GM19193 (cell line): Measurements from ENCODE around the gene PYURF.

Source experiments
- POLR2A ChIP-seq: IDR thresholded peaks from 4 replicates; pipeline ENCODE4 v1.6.1; 2011; ENCODE audit not compliant: insufficient read depth, insufficient read length; ENCODE audit errors: extremely low read depth

The PYURF gene

DNA sequence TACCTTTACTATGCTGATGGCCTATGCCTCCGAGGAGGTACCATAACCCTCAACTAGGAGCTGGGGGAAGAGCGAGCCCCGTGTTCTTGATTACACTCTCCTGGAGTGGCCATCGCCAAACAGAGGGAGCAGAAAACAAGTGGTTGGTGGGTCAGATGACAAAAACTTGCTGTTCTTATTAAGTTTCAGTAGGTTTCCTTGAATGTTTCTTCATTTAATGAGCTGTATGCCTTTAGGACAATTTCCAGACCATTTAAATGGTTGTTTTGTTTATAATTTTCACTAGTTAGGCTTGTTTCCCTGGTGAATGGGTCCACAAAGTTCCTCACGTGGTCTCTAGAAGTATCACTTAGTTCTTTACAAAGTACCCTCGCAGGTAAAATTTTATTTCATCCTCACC, 4.7 kb downstream of the PYURF start:
- no peak for TF ChIP-seq POLR2A

DNA sequence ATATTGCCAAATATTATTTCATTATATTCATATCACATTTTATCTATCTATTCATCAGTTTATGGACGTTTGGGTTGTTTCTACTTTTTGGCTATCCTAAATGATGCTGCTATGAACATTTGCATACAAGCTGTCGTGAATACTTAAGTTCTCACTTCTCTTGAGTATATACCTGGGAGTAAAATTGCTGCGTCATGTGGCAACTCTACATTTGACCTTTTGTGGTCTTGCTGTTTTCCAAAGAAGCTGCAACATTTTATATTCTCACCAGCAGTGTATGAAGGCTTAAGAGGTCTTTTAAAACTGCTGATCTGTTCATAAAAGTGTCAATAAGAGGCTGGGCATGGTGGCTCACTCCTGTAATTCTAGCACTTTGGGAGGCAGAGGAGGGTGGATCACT, 5.8 kb downstream of the PYURF start:
- TF ChIP-seq POLR2A, result no peak

DNA sequence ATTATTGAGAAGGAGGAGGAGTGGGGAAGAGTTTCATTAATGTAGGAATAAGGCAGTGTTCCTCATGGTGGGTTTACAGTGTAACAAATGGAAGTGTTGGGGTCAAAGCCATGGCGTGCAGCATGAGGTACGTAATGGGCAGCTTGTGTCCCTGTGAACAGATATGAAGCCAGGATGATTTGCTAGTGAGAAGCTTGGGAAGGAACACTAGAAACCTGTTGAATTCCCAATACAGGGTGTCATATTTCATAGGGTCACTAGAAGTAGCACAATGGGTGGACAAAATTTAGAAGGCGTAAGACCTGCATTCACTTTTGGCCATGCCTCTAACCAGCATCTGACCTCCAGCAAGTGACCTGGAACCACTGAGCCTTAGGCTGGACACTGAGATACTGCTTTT, 6.8 kb downstream of the PYURF start:
- TF ChIP-seq POLR2A, result no peak

DNA sequence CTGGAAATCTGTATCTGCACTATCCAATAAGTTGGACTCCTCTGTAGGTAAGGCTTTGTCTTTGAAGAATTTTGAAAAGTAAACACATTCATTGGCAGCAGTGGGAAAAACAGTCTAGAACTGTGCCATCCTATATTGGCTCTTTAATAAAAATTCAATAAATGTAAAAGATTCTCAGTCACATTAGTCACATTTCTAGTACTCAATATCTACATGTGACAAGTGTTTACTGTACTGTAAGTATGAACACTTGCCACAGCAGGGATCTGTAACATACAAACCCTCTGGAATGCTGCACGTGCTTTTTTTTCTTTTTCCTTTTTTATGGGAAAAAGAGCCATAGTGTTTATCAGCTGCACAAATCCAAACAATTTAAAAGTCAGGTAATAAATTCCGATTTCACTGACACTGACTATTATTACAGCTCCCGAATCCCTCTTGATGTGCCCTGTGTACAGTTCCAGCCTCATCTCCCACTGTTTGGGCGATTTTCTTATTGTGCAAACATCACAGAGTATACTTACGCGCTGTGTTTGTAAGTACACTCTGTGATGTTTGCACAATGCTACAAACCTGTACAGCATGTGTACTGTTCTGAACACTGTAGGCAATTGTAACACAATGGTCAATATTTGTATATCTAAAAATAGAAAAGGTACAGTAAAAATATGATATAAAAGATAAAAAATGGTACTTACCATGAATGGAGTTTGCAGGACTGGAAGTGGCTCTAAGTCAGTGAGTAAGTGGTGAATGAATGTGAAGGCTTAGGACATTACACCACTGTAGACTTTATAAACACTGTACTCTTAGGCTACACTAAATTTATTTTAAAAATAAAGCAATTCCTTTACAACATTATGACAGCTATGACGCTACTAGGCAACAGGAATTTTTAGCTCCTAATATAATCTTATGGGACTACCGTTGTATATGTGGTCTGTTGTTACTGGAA, 8.7 kb downstream of the PYURF start:
- no peak for TF ChIP-seq POLR2A

DNA sequence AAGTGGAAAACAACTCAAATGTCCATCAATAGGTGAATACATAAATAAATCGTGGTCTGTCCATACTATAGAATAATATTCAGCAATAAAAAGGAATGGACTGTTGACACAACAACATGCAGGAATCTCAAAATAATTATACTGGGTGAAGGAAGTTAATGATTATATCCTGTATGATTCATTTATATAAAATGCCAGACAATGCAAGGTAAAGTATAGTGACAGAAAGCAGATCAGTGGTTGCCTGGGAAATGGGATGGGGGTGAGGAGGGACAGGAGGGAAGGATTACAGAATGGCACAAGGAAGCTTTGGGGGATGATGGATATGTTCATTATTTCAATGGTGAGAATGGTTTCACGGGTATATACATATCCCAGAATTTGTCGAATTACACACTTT, 12.3 kb downstream of the PYURF start:
- no peak for TF ChIP-seq POLR2A

DNA sequence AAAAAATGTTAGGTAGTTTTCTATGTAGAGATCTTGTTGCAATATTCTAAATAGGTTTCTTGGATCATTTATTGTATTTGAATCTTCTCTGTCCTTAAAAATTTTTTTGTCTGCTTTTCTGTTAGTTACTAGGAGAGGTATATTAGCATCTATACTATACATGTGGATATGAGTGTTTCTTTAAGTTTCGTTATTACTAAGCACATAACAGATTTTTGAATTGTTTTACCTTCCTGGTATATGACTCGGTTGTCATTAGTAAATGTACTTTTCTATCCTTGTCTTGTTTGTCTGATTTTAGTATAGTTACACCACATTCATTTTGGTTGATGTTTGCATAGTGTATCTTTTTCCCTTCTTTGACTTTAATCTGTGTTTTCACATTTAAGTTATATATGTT, 20.2 kb downstream of the PYURF start:
- TF ChIP-seq POLR2A, result no peak

DNA sequence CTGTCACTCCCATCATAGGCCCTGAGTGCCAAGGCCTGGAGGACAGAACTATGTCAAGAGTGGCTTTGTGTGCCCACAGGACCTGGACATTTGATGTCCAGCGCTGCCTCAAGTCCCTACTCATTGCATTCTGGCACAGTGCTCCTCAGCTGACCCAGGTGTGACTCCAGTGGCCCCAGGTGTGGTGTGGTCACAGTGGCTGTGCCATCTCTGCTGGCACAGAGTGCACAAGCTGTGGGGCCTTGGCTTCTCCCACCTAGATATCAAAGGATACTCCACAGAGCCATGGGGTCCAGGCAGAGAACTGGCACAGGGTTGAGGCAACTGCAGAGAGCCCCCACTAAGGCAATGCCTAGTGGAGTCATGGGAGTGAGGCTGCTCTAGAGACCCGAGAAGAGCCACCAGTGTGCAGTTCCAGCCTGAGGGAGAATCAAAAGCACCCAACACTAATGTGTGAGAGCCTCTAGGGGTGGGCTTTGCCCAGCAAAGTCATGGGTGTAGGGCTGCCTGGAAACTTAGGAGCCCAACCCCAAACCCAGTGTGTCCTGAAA, 25.6 kb downstream of the PYURF start:
- no peak for TF ChIP-seq POLR2A

DNA sequence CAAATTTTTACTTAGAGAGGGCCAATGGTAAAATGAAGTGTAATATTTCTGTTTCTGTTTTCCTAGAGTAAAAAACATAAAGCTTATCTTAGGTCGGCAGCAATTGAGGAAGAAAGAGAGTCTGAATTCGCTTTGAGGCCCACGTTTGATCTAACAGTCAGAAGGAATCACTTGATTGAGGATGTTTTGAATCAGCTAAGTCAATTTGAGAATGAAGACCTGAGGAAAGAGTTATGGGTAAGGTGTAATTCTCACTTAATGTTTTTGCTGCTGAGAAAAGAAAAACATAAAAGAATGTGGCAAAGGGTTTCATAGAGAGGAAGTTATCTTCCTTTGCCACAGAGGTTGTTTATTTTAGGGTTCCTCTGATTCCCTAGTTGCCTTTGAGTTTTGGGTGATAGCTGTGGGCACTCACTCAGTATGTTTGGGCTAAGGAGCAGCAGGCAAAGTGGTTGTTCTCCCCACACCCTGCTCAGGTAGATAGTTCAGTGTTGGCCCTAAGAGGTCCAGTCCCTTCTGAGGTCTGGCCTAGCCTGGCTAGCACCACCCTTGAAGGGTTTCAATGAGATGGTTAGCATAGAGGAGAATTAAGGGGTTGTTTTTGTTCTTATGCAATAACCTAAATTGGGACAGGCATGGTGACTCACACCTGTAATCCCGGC, 34.3 kb downstream of the PYURF start:
- no peak for TF ChIP-seq POLR2A

DNA sequence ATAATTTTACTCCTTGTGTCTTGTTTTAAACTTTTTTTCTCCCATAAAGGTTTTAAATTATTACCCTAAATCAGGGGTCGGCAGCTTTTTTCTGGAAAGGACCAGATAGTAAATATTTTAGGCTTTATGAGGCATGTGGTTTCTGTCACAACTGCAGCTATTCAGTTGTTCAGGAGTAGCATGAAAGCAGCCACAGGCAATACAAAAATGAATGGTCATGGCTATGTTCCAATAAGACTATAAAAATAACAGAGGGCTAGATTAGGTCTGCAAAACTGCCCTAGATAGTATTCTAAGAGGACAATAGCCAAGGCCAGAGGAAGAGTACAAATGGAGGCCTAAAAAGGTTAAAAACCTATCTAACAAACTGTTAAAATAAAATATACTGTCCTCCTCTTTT, 42.0 kb downstream of the PYURF start:
- TF ChIP-seq POLR2A, result no peak

DNA sequence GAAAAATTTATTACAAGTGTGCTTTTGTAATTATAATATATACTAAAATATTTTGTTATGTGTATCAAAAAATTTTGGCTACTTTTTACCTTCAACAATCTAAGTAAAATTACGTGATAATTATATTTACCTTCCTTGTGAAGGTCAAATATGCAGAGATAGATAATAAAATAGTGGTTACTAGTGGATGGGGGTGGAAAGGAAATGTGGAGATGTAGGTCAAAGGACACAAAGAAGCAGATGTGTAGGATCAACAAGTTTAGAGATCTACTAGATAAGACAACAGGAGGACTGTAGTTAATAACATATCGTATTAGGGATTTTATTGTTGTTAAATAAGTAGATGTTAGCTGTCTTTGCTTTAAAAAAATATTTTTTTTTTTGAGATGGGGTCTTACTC, 45.3 kb downstream of the PYURF start:
- TF ChIP-seq POLR2A, result no peak

DNA sequence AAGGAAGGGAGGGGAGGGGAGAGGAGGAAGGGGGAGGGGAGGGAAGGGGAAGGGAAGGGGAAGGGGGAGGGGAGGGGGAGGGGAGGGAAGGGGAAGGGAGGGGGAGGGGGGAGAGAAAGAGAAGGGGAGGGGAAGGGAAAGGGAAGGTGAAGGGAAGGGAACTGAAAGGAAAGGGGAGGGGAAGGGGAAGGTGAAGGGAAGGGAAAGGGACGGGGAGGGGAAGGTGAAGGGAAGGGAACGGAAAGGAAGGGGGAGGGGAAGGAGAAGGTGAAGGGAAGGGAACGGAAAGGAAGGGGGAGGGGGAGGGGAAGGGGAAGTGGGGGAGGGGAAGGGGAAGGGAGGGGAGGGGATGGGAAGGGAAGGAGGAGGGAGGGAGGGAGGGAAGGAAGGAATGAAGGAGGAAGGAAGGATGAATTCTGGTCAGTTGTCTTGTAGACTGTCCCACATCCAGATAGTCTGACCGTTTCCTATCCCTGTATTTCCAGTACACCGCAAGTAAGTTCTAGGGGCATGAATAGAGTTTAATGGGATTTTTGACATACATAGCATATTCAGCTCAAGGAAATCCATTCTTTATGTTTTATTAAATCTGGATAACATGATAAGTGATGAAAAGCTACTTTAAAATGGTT, 46.2 kb downstream of the PYURF start:
- no peak for TF ChIP-seq POLR2A
